Measurements from ENCODE around the gene ASB2. TPM values are rescaled to one million over a fixed set of nuclear protein-coding genes. Genes with fewer than 3 reads are reported as not detected.
A peak's percentile ranks its signal among the peaks of the same experiment; 100 is the strongest.

ASB2 gene
- total RNA-seq, 1 donor from 2014 or later, result 2.4 TPM

GRCh38 chr14:93973607-93974006 lies 2.8 kb downstream of the ASB2 start:
- intact Hi-C loops (cut with DNase I), result no loop called here
- no peak overlapping the region for H3K27ac ChIP-seq
- no peaks in the 10 kb centered on the region for H3K27me3 ChIP-seq (ENCODE audit: low read depth)
- no peak for TF ChIP-seq CTCF (IDR thresholded peaks at IDR 0.05)
- no peak for DNase-seq
- no peak for ATAC-seq
- H3K4me3 ChIP-seq, result no peak overlapping the region
- no peaks in the 10 kb centered on the region for H3K4me1 ChIP-seq
- H3K9me3 ChIP-seq, result no peaks in the 10 kb centered on the region
- no peaks in the 10 kb centered on the region for H3K36me3 ChIP-seq

- no peak for TF ChIP-seq CTCF (IDR thresholded peaks at IDR 0.05)
- no peaks in the 10 kb centered on the region for H3K9me3 ChIP-seq
- no peak overlapping the region for H3K4me3 ChIP-seq
- ATAC-seq (no peak), DNase-seq (peak; percentile 18)
- no peaks in the 10 kb centered on the region for H3K4me1 ChIP-seq
- no peaks in the 10 kb centered on the region for H3K27me3 ChIP-seq (ENCODE audit: low read depth)
- intact Hi-C loops (cut with DNase I), result no loop called here
- no peaks in the 10 kb centered on the region for H3K36me3 ChIP-seq
- H3K27ac ChIP-seq, result no peak overlapping the region
These were observed 3.7 kb downstream of the ASB2 start for GRCh38 chr14:93972618-93973205.

GRCh38 chr14:93971635-93972027 lies 4.7 kb downstream of the ASB2 start:
- Histone ChIP-seq H3K27me3 (ENCODE audit: low read depth) (no peaks in the 10 kb centered on the region), H3K4me3 (no peak overlapping the region), H3K9me3 (no peaks in the 10 kb centered on the region), H3K4me1 (peaks cover 9% of the 10 kb centered on the region), H3K36me3 (no peaks in the 10 kb centered on the region), H3K27ac (no peak overlapping the region)
- ATAC-seq, result no peak
- no peak for DNase-seq
- intact Hi-C loops (cut with DNase I), result no loop called here
- TF ChIP-seq CTCF (IDR thresholded peaks at IDR 0.05), result no peak

- Histone ChIP-seq H3K36me3 (no peaks in the 10 kb centered on the region), H3K9me3 (no peaks in the 10 kb centered on the region), H3K4me3 (peak overlapping the region; percentile 49), H3K4me1 (peaks cover 13% of the 10 kb centered on the region), H3K27me3 (ENCODE audit: low read depth) (no peaks in the 10 kb centered on the region), H3K27ac (no peak overlapping the region)
- TF ChIP-seq CTCF (IDR thresholded peaks at IDR 0.05), result no peak
- ATAC-seq (peak; percentile 35 to 44), DNase-seq (peak; percentile 60)
- intact Hi-C loops (cut with DNase I), result no loop called here
These were observed 5.3 kb downstream of the ASB2 start for GRCh38 chr14:93970965-93971634.

- no peaks in the 10 kb centered on the region for H3K9me3 ChIP-seq
- peaks cover 18% of the 10 kb centered on the region for H3K4me1 ChIP-seq
- DNase-seq (no peak), ATAC-seq (peak; percentile 73)
- H3K36me3 ChIP-seq, result no peaks in the 10 kb centered on the region
- intact Hi-C loops (cut with DNase I), result no loop called here
- no peak overlapping the region for H3K27ac ChIP-seq
- H3K27me3 ChIP-seq (ENCODE audit: low read depth), result no peaks in the 10 kb centered on the region
- peak overlapping the region; percentile 49 for H3K4me3 ChIP-seq
- TF ChIP-seq CTCF (IDR thresholded peaks at IDR 0.05), result peak; percentile 31
These were observed 5.8 kb downstream of the ASB2 start for GRCh38 chr14:93970585-93970964.

Measured in lower lobe of right lung (tissue), 2 donors.